ENCODE data around the gene RIMBP2. TPM values are rescaled to one million over a fixed set of nuclear protein-coding genes. Genes with fewer than 3 reads are reported as not detected.

RIMBP2 gene
- total RNA-seq, 1 donor from 2014 or later = not detected

- no peak for DNase-seq (ENCODE audit: extremely low read depth, low read depth, low spot score)
Observed at GRCh38 chr12:130577351-130577750, 138.7 kb downstream of the RIMBP2 start.

- no peak for DNase-seq (ENCODE audit: extremely low read depth, low read depth, low spot score)
Observed at GRCh38 chr12:130576371-130576816, 139.7 kb downstream of the RIMBP2 start.

- DNase-seq (ENCODE audit: extremely low read depth, low read depth, low spot score) = no peak
Observed at GRCh38 chr12:130574402-130574801, 141.7 kb downstream of the RIMBP2 start.

- no peak for DNase-seq (ENCODE audit: extremely low read depth, low read depth, low spot score)
Observed at GRCh38 chr12:130573766-130574165, 142.3 kb downstream of the RIMBP2 start.

DNA sequence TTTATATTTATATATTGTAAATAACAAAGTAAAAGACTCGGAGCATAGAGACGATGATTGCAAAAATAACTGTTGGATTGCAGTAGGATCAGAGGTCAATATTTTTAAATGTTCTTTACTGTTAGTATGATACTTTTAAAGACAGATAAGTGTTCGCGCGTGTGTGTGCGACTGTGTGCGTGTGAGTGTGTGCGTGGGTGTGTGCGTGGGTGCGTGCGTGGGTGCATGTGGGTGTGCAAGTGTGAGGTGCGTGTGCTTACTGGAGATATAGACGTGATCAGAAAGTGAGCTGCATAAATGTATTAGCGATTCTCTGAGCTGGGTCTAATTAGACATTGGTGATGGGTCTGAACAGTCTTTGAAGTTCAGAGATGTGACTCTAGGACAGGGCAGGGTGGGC is 142.9 kb downstream of the RIMBP2 start:
- no peak for DNase-seq (ENCODE audit: extremely low read depth, low read depth, low spot score)

DNA sequence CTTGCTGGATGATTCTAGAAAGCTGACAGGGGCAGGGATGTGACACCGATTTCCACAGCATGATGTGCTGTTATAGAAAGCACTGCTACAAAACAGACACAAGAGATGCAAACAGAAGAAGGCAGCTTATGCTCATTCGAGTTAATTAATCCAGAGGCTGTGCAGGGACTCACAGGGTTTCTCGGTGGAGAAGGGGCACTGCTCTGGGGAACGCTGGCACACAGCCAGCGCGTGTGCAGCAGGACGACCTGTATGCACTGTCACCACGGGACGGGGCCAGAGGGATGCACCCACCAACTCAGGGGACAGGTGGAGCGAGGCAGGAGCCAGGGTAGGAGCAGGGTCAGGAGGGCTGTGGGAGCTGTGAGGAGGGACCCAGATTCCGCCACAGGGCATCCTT is 143.5 kb downstream of the RIMBP2 start:
- DNase-seq (ENCODE audit: extremely low read depth, low read depth, low spot score) = no peak

DNA sequence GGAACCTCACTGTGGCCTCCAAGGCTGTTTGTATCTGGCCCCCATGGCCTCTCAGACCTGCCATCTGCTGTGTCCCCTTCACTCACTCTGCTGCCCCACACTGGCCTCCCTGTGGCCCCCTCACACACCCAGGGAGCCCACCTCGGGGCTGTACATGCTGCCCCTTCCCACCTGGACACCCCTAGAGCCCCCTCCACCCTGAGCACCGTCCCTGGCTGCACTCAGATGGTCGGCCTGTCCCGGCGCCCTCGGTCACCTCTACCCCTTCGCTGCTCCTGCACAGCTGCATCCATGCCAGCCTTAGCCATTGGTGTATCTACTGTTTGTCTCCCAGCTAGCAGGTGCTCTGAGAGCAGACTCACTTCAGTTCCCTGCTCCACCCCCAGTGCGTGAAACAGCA is 144.4 kb downstream of the RIMBP2 start:
- no peak for DNase-seq (ENCODE audit: extremely low read depth, low read depth, low spot score)

- no peak for DNase-seq (ENCODE audit: extremely low read depth, low read depth, low spot score)
Observed at GRCh38 chr12:130571089-130571488, 145.0 kb downstream of the RIMBP2 start.

DNA sequence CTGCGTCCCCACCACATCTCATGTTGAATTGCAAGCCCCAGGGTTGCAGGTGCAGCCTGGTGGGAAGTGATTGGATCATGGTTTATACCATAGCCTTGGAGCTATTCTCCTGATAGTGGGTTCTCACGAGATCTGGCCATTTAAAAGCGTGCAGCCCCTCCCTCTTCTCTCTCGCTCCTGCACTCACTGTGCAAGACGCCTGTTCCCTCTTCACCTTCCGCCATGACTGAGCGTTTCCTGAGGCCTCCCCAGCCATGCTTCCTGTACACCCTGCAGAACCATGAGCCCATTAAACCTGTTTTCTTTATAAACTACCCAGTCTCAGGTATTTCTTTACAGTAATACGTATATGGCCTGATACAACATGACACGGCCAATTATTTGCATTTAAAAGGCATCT is 146.6 kb downstream of the RIMBP2 start:
- DNase-seq (ENCODE audit: extremely low read depth, low read depth, low spot score) = no peak

DNA sequence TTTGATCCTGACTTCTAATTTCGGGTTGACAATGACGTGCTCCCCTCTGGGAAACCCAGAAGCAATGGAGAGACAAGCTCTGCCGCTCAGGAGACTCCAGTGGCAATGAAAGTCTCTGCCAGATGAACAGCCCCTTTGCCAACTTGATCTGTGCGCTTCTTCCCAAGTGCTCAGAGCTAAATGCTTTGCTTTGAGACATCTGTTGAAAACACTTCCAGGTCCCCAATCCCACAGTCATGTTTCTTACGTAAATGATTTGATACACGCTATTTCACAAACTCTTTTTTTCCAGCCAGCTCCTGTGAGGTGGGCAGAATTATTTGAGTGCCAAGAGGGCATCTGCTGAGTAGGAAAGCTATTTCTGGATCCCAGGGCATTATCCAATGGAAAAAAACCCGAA is 147.6 kb downstream of the RIMBP2 start:
- no peak for DNase-seq (ENCODE audit: extremely low read depth, low read depth, low spot score)

DNA sequence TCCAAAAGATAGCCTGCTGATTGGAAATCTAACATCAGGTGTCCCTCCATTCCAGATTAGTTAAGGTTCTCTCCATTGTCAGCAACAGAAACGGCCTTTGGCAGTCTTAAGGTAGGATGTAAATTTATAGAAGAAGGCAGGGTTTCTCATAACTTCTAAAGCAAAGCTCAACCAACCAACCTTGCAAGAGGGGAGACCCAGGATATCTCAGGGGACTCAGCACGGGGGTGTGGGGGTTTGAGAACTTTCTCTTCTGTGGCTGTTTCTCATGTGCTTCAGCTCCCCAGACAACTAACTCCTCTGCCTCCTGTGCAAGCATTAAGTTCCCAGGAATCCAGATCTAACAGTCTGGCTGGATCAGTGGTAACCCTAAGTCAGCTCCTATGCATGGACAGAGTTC is 148.1 kb downstream of the RIMBP2 start:
- DNase-seq (ENCODE audit: extremely low read depth, low read depth, low spot score) = no peak

DNA sequence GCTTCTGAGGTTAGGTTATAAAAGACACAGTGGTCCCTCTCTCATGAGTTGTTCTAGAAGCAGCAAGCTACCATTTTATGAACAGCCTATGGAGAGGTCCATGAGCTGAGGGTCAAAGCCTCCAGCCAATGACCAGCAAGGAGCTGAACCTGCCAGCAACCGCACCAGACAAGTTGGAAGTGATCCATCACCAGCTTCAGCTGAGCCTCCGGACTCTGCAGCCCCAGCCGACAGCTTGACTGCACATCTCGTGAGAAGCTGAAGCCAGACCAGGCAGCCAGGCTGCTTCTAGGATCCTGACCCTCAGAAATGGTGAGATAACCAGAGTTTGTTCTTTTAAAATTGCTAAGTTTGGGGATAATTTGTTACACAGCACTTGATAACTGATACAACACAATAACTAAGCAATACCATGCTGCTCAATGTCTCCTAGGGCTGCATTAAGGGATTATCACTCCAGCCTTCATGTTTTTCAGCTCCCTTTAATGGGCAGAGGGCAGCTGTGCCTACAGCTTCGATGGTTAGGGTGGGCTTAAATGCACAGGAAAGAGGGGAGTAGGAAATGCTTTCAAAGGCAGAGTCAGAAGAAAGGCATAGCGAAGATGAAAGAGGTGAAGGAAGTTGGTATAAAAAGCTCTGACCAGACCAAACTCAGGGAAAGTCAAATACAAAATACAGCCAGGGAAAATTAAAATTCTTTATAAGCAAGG is 149.5 kb downstream of the RIMBP2 start:
- DNase-seq (ENCODE audit: extremely low read depth, low read depth, low spot score) = no peak

GRCh38 chr12:130565189-130565588 is 150.9 kb downstream of the RIMBP2 start:
- no peak for DNase-seq (ENCODE audit: extremely low read depth, low read depth, low spot score)

DNA sequence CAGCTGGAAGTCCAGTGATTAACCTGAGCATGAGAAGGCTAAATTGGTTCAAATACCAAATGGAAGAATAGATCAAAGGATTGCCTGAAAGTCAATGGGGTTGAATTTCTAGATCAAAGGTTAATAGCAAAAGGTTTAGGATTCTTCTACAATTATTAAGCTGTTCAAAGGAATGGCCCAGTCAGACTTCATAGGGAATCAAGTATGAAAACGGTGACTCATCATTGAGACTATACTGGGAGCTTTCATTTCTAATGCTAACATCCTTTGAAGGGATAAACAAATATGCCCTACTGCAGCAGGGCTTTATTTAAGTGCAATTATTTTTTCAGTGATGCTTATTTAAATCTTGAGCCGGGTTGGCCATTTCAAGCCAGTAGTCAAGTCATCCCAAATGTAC is 152.8 kb downstream of the RIMBP2 start:
- no peak for DNase-seq (ENCODE audit: extremely low read depth, low read depth, low spot score)

DNA sequence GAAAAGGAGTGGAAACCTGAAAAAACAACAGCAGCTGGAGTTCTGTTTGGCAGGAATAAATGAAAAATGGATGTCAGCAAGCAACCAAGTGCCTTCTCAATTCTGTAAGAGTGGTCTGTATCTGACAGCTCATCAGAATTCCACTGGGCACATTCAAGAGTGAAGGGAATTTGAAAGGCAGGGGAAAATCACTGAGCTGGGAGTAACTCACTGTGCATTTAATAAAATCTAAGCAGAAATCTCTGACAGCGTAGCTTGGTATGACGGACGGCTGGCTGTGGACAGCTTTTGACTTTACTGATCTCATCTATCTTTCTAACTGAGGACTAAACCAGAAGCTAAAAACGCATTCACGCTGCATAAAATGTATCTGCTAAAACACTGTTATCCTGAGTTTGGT is 153.4 kb downstream of the RIMBP2 start:
- no peak for DNase-seq (ENCODE audit: extremely low read depth, low read depth, low spot score)

GRCh38 chr12:130560321-130560720 is 155.8 kb downstream of the RIMBP2 start:
- DNase-seq (ENCODE audit: extremely low read depth, low read depth, low spot score) = no peak

GRCh38 chr12:130559806-130560205 is 156.3 kb downstream of the RIMBP2 start:
- no peak for DNase-seq (ENCODE audit: extremely low read depth, low read depth, low spot score)

DNA sequence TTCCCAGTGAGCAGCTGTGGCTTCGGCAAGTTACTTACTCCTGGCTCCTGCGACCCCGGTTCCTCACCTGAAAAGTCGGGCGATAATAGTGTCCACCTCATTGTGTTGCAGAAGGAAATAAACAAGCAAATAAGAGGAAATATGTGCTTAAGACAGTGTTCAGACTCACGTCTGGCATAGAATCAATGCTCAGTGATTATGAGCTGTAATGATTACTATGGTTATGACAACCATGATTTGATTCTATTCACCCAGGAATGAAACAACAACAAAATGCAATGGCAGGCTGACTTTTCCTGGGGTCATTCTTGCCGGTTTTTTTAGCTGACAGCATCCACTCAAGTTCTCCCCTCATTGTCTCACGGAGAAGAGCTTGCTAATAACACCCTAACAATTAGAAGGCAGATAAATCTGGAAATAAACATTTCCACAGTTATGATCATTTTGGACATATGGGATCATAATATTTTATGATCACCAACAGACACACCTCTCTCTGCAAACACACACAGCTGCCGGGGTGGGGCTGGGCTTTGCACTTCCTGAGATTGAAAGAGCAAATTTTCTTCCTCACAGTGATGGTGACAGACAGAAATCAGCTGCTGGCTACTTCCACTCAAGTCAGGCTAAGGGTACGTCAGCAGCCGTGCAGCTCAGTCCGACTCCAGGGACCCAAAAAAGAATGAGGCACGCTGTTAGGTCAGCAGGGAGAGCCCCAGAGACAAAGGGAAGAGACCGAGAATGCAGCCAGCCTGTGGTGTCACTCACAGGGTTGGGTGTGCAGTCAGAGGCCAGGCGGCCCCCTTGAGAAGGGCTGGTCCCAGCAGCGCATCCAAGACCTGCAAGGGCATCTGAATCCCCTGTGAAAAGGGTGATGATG is 158.0 kb downstream of the RIMBP2 start:
- no peak for DNase-seq (ENCODE audit: extremely low read depth, low read depth, low spot score)

- DNase-seq (ENCODE audit: extremely low read depth, low read depth, low spot score) = no peak
Observed at GRCh38 chr12:130557201-130557600, 158.9 kb downstream of the RIMBP2 start.

GRCh38 chr12:130556486-130557055 is 159.5 kb downstream of the RIMBP2 start:
- no peak for DNase-seq (ENCODE audit: extremely low read depth, low read depth, low spot score)

- DNase-seq (ENCODE audit: extremely low read depth, low read depth, low spot score) = no peak
Observed at GRCh38 chr12:130555628-130556485, 160.2 kb downstream of the RIMBP2 start.

Data from glomerular endothelial cell (primary cell).